ENCODE measurements around the gene SORBS2. TPM values are rescaled to one million over a fixed set of nuclear protein-coding genes. Genes with fewer than 3 reads are reported as not detected.

SORBS2 gene
- total RNA-seq, 5 donors from 2014 or later (not counting 1 experiment from before 2014, with no cell fraction given): 0.15 to 1.9 (median 0.98) TPM; not detected in 1

DNA sequence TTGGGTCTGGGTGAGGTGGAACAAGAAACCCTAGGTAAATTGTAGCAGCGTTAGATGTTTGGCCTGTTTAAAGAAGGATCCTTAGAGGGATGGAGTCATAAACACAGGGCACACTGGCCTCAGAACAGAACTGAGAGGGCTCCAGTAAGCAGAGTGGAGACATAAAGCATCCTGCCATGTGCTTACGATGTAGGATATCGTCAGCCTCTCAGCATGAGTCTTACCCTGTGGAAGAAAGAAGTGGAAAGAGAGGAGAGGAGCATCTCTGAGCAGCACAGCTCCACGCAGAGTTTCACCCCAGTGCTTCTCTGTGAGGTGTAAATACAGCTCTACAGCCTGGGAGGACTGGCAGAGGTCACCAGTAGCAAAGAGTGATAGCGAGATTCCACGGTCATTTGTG lies 27.8 kb upstream of the SORBS2 start:
- H3K4me1 ChIP-seq (ENCODE audit: control insufficient read depth in 1 of 2, extremely low read depth in 1 of 2, insufficient read depth in 2 of 2, low read length in 2 of 2): no peaks in the 10 kb centered on the region
- Mint-ChIP-seq H3K27ac (no peak overlapping the region), H3K4me3 (no peak overlapping the region), H3K27me3 (no peaks in the 10 kb centered on the region), H3K4me1 (no peaks in the 10 kb centered on the region), H3K9me3 (peaks cover 0 to 7% (median 3%) of the 10 kb centered on the region in 3 donors), H3K36me3 (no peaks in the 10 kb centered on the region)
- no peaks in the 10 kb centered on the region for H3K36me3 ChIP-seq (ENCODE audit: control insufficient read depth in 2 of 2, extremely low read depth in 1 of 2, insufficient read depth in 1 of 2, low read length in 1 of 2)
- DNase-seq (no peak), ATAC-seq (replicated peaks in 1 of 4) (no peak)
- 87% methylated on average over 6 of the region's 6 CpGs for whole genome bisulfite sequencing (ENCODE audit: insufficient coverage)
- H3K27ac ChIP-seq (ENCODE audit: low read length): no peak overlapping the region
- no peaks in the 10 kb centered on the region for H3K27me3 ChIP-seq (replicated peaks in 1 of 2; ENCODE audit: control insufficient read depth in 2 of 2, extremely low read depth in 1 of 2, insufficient read depth in 2 of 2, low read length in 1 of 2)
- CTCF ChIA-PET: no interaction called here
- no peak overlapping the region for H3K4me3 ChIP-seq (ENCODE audit: control insufficient read depth in 1 of 2, extremely low read depth in 1 of 2, low read length in 1 of 2)
- H3K9me3 ChIP-seq: no peaks in the 10 kb centered on the region
- POLR2A ChIA-PET: no interaction called here

DNA sequence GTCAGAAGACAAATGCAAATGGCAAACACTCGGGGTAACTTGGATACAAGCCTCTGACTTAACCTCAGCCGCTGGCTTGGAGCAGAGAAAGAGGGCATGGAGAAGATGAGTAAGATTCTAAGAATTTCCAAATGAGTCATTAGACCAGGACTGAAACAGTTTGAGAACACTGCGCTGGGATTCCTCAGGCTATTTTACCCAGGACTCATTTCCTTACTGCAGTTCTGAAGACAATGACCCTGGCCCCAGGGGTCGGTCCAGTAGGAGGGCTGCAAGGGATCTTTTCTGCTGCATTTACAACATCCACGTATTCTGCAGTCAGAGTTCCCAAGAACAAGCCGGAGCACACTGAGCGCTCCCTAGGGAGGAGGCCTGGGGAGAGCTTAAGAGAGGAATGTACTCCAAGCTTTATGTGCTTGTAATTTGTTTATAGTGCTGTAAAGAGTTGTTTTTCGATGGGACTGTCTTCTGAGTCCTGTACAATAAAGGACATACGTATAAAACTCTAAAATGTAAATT lies 27.3 kb upstream of the SORBS2 start:
- Histone ChIP-seq H3K27me3 (replicated peaks in 1 of 2; ENCODE audit: control insufficient read depth in 2 of 2, extremely low read depth in 1 of 2, insufficient read depth in 2 of 2, low read length in 1 of 2) (no peaks in the 10 kb centered on the region), H3K27ac (ENCODE audit: low read length) (no peak overlapping the region), H3K4me3 (ENCODE audit: control insufficient read depth in 1 of 2, extremely low read depth in 1 of 2, low read length in 1 of 2) (no peak overlapping the region), H3K36me3 (ENCODE audit: control insufficient read depth in 2 of 2, extremely low read depth in 1 of 2, insufficient read depth in 1 of 2, low read length in 1 of 2) (no peaks in the 10 kb centered on the region), H3K4me1 (ENCODE audit: control insufficient read depth in 1 of 2, extremely low read depth in 1 of 2, insufficient read depth in 2 of 2, low read length in 2 of 2) (no peaks in the 10 kb centered on the region), H3K9me3 (no peaks in the 10 kb centered on the region)
- ChIA-PET CTCF (no interaction called here), POLR2A (no interaction called here)
- no peak overlapping the region for H3K4me3 Mint-ChIP-seq
- peaks cover 0 to 4% (median 3%) of the 10 kb centered on the region in 3 donors for H3K9me3 Mint-ChIP-seq
- H3K27me3 Mint-ChIP-seq: peaks cover under 1% of the 10 kb centered on the region in 2 donors
- H3K36me3 Mint-ChIP-seq: no peaks in the 10 kb centered on the region
- WGBS (ENCODE audit: insufficient coverage): 80% methylated on average over 1 of the region's 9 CpGs
- H3K4me1 Mint-ChIP-seq: no peaks in the 10 kb centered on the region
- ATAC-seq (replicated peaks in 1 of 4) (no peak), DNase-seq (no peak)
- H3K27ac Mint-ChIP-seq: no peak overlapping the region

DNA sequence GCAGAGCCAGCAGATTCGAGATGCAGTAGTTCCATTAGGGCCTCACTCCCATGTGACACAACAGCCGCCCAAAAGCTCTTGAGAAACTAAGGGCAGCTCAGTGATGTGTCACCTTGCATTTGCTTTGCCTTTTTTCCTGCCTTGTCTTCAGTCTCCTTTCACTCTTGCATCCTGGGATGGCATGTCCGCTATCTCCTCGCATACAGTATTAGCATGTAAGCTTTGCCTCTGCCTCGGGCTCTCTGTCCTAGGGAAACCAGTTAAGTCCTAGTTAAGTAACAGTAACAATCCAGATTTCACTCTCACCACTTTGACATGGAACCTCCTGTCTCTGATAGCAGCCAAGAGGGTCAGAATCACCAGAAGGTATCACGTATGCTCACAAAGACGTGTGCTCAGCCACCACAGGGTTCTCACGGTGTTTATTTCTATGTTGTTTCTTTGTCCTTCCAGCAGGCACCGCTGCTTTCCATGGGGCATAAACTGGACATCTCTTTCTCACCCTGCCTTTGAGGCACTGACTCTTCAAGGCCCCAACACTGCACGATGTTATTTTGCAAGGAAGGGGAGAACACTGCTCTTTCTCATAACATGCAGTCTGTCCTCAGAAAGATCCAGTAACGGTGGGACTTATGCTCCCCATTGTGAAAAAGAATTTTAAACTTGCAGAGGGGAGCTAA lies 26.7 kb upstream of the SORBS2 start:
- Mint-ChIP-seq H3K27me3 (peaks cover 3 to 4% of the 10 kb centered on the region in 2 donors), H3K9me3 (no peaks in the 10 kb centered on the region), H3K4me1 (no peaks in the 10 kb centered on the region), H3K27ac (no peak overlapping the region), H3K36me3 (no peaks in the 10 kb centered on the region), H3K4me3 (no peak overlapping the region)
- H3K36me3 ChIP-seq (ENCODE audit: control insufficient read depth in 2 of 2, extremely low read depth in 1 of 2, insufficient read depth in 1 of 2, low read length in 1 of 2): no peaks in the 10 kb centered on the region
- H3K4me1 ChIP-seq (ENCODE audit: control insufficient read depth in 1 of 2, extremely low read depth in 1 of 2, insufficient read depth in 2 of 2, low read length in 2 of 2): no peaks in the 10 kb centered on the region
- ATAC-seq (replicated peaks in 1 of 4) (no peak), DNase-seq (no peak)
- 86% methylated on average over 8 of the region's 11 CpGs for WGBS (ENCODE audit: insufficient coverage)
- H3K9me3 ChIP-seq: no peaks in the 10 kb centered on the region
- ChIA-PET CTCF (no interaction called here), POLR2A (no interaction called here)
- no peak overlapping the region for H3K4me3 ChIP-seq (ENCODE audit: control insufficient read depth in 1 of 2, extremely low read depth in 1 of 2, low read length in 1 of 2)
- no peaks in the 10 kb centered on the region for H3K27me3 ChIP-seq (replicated peaks in 1 of 2; ENCODE audit: control insufficient read depth in 2 of 2, extremely low read depth in 1 of 2, insufficient read depth in 2 of 2, low read length in 1 of 2)
- H3K27ac ChIP-seq (ENCODE audit: low read length): no peak overlapping the region

DNA sequence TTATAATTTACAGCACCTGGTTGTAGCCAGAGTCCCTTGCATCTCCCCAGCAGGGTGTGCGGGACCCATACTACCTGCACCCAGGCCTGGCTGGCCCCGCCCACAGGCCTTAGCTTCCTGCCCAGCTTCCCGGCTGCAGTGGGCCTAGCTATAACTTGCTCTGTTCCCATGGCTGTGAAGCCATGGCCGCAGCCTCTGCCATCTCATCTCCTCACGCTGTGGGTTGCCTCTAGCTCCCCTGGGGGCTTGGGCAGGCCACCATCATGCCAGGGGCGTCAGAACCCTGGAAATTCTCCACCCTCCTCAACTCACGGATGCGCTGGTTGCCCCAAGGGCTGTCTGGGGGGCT lies 26.1 kb upstream of the SORBS2 start:
- DNase-seq (no peak), ATAC-seq (replicated peaks in 1 of 4) (no peak)
- peaks cover 3 to 4% of the 10 kb centered on the region in 2 donors for H3K27me3 Mint-ChIP-seq
- H3K9me3 Mint-ChIP-seq: no peaks in the 10 kb centered on the region
- Histone ChIP-seq H3K4me3 (ENCODE audit: control insufficient read depth in 1 of 2, extremely low read depth in 1 of 2, low read length in 1 of 2) (no peak overlapping the region), H3K9me3 (no peaks in the 10 kb centered on the region), H3K27ac (ENCODE audit: low read length) (no peak overlapping the region), H3K4me1 (ENCODE audit: control insufficient read depth in 1 of 2, extremely low read depth in 1 of 2, insufficient read depth in 2 of 2, low read length in 2 of 2) (no peaks in the 10 kb centered on the region), H3K27me3 (replicated peaks in 1 of 2; ENCODE audit: control insufficient read depth in 2 of 2, extremely low read depth in 1 of 2, insufficient read depth in 2 of 2, low read length in 1 of 2) (no peaks in the 10 kb centered on the region), H3K36me3 (ENCODE audit: control insufficient read depth in 2 of 2, extremely low read depth in 1 of 2, insufficient read depth in 1 of 2, low read length in 1 of 2) (no peaks in the 10 kb centered on the region)
- ChIA-PET POLR2A (no interaction called here), CTCF (no interaction called here)
- H3K4me3 Mint-ChIP-seq: no peak overlapping the region
- H3K27ac Mint-ChIP-seq: no peak overlapping the region
- H3K4me1 Mint-ChIP-seq: no peaks in the 10 kb centered on the region
- WGBS (ENCODE audit: insufficient coverage): 95% methylated on average over 4 of the region's 8 CpGs
- H3K36me3 Mint-ChIP-seq: no peaks in the 10 kb centered on the region

DNA sequence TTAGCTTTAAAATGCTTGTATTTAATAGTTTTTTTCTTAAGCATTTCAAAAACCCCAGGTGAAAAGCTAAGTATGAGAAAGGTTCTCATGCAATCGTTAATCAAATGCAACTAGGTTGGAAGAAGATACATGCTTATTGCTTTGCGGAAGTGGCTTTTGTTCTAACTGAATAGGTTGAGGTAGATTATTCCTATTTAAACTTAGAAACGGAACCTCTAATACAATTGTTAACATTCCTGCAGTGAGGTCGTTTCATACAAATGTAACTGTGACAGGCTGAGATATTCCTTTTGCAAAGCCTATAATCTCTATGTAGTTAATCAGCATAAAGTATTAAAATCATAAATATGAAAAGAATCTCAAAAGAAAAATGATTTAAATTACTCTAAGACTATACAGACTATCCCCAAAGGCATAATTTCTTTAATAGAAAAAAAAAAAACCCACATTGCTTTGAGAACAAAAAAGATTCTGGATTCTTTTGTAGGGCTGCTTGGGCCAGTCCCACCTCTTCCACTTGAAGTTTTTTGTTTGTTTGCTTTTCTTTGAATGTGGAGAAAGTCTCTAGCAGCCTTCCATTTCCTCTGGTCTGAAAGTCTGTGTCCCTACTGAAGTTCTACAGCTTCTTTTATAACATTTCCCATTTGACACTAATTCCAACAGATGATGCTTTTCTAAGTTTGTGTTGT lies 25.6 kb upstream of the SORBS2 start:
- H3K9me3 Mint-ChIP-seq: no peaks in the 10 kb centered on the region
- no peak for DNase-seq
- H3K4me1 Mint-ChIP-seq: no peaks in the 10 kb centered on the region
- H3K27me3 Mint-ChIP-seq: peaks cover 3 to 4% of the 10 kb centered on the region in 2 donors
- H3K36me3 Mint-ChIP-seq: no peaks in the 10 kb centered on the region
- ChIA-PET CTCF (interaction anchor here in 1 of 2 donors (0.7 kb wide), 1 partner anchor 131 kb away, joined by 3 read pairs; no protein-coding TSS in a partner anchor), POLR2A (no interaction called here)
- no peak overlapping the region for H3K4me3 ChIP-seq (ENCODE audit: control insufficient read depth in 1 of 2, extremely low read depth in 1 of 2, low read length in 1 of 2)
- no peak overlapping the region for H3K4me3 Mint-ChIP-seq
- H3K27ac ChIP-seq (ENCODE audit: low read length): no peak overlapping the region
- WGBS (ENCODE audit: insufficient coverage): no CpG with 5 or more reads among the region's 4 CpGs
- H3K9me3 ChIP-seq: no peaks in the 10 kb centered on the region
- H3K27ac Mint-ChIP-seq: no peak overlapping the region
- H3K36me3 ChIP-seq (ENCODE audit: control insufficient read depth in 2 of 2, extremely low read depth in 1 of 2, insufficient read depth in 1 of 2, low read length in 1 of 2): no peaks in the 10 kb centered on the region
- H3K4me1 ChIP-seq (ENCODE audit: control insufficient read depth in 1 of 2, extremely low read depth in 1 of 2, insufficient read depth in 2 of 2, low read length in 2 of 2): no peaks in the 10 kb centered on the region
- no peaks in the 10 kb centered on the region for H3K27me3 ChIP-seq (replicated peaks in 1 of 2; ENCODE audit: control insufficient read depth in 2 of 2, extremely low read depth in 1 of 2, insufficient read depth in 2 of 2, low read length in 1 of 2)
- ATAC-seq (replicated peaks in 1 of 4): no peak

DNA sequence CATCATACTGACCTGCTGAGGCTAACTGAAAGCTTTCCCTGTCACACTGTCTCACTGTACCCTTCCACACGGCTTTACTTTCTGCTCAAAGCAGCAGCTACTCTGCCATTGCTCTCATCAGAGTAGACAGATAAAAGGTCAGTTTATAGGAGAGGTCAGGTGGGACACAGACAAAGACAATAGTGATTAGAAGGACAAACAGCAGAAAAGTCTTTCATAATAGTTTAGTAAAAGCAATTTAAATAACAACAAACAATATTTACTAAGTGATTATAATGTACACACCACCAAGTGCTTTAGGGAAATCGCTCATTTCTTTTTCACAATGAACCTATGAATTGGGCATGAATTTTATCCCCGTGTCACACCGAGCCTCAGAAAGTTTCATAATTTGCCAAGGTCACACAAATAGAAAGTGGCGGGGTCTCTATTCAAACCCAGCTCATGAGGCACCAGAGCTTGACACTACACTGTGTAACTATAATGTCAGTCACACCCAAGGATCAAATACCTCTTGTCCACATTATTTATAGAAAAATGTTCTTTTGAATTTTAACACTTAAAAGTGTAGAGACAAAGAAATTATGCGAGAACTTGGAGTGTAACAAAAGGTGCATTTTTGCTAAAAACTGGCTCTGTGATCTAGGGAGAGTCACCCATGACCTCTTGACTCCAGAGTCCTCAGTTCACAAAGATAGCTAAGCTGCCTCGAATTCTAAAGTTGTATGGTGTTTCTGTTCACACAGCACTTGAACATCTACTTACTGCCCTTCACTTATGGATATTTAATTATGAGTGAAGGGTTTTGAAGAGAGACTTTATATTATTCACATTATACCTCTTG lies 24.5 kb upstream of the SORBS2 start:
- no peak for ATAC-seq (replicated peaks in 1 of 4)
- Histone ChIP-seq H3K36me3 (ENCODE audit: control insufficient read depth in 2 of 2, extremely low read depth in 1 of 2, insufficient read depth in 1 of 2, low read length in 1 of 2) (no peaks in the 10 kb centered on the region), H3K27ac (ENCODE audit: low read length) (no peak overlapping the region), H3K9me3 (no peaks in the 10 kb centered on the region), H3K4me3 (ENCODE audit: control insufficient read depth in 1 of 2, extremely low read depth in 1 of 2, low read length in 1 of 2) (no peak overlapping the region), H3K27me3 (replicated peaks in 1 of 2; ENCODE audit: control insufficient read depth in 2 of 2, extremely low read depth in 1 of 2, insufficient read depth in 2 of 2, low read length in 1 of 2) (no peaks in the 10 kb centered on the region), H3K4me1 (ENCODE audit: control insufficient read depth in 1 of 2, extremely low read depth in 1 of 2, insufficient read depth in 2 of 2, low read length in 2 of 2) (no peaks in the 10 kb centered on the region)
- no peak overlapping the region for H3K4me3 Mint-ChIP-seq
- H3K9me3 Mint-ChIP-seq: no peaks in the 10 kb centered on the region
- H3K27ac Mint-ChIP-seq: no peak overlapping the region
- WGBS (ENCODE audit: insufficient coverage): no CpG with 5 or more reads among the region's 7 CpGs
- peaks cover 3 to 4% of the 10 kb centered on the region in 2 donors for H3K27me3 Mint-ChIP-seq
- no peaks in the 10 kb centered on the region for H3K4me1 Mint-ChIP-seq
- no peaks in the 10 kb centered on the region for H3K36me3 Mint-ChIP-seq
- ChIA-PET CTCF (no interaction called here), POLR2A (no interaction called here)
- DNase-seq: no peak
